H54 (cell line): ENCODE data around the gene TMEM205.
"Not testable (repeated sequence)": the region's sequence is repeated elsewhere in the genome, so short reads cannot be mapped to it uniquely, and the experiment has no call there.

ENCODE experiments used
- DNase-seq: peaks from one replicate; pipeline ENCODE4 v3.0.0; 2011; ENCODE audit warnings: low spot score, mixed read lengths; ENCODE audit not compliant: insufficient read length
- FAIRE-seq: peaks from 3 replicates; lab custom pipeline; 2011; peaks lifted over from hg19 to GRCh38; lab: Jason Lieb, UNC
- POLR2A ChIP-seq: IDR thresholded peaks from 2 replicates; pipeline ENCODE4 v1.6.1; 2011; ENCODE audit warnings: low read depth, mild to moderate bottlenecking, low read length

TMEM205 gene

GRCh38 chr19:11322269-11323024 lies 23.6 kb downstream of the TMEM205 start:
- no peak for FAIRE-seq
- no peak for DNase-seq
- no peak for TF ChIP-seq POLR2A

DNA sequence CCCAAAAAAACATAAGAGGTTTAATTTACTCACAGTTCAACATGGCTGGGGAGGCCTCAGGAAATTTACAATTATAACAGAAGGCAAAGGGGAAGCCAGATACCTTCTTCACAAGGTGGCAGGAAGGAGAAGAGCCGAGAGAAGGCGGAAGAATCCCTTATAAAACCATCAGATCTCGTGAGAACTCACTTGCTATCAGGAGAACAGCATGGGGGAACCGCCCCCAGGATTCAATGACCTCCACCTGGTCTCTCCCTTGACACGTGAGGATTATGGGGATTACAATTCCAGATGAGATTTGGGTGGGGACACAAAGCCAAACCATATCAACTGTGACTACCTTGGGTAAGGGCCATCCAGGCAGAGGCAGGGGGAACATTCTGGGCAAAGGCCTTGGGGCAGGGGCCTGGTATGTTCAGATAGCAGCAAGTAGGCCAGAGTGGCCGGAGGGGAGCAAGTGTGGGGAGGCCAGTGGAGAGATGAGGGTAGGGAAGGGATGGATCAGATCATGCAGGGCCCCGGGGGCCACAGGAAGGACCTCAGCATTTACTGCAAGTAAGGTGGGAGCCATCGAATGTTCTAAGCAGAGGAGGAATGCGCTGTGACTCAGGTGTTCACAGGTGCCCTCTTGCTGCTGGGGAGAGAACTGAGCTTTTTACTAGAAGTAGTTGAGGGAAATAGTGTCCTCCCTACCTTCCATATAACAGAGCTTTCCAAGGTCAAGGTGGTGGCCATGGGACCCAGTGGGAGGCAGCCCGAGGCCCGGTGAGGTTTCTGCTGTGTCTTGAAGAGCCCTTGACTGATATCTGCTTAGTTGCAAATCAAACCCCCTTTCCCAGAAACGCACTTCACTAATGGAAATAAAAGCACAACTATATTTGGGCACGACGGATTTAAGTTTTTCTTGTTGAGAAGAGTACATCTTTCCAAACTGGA lies 24.6 kb downstream of the TMEM205 start:
- no peak for FAIRE-seq
- no peak for TF ChIP-seq POLR2A
- no peak for DNase-seq

GRCh38 chr19:11320278-11320995 lies 25.6 kb downstream of the TMEM205 start:
- FAIRE-seq, DNase-seq: not testable (repeated sequence)

GRCh38 chr19:11306337-11306736 lies 39.7 kb downstream of the TMEM205 start:
- FAIRE-seq (no peak), DNase-seq (no peak)
- no peak for TF ChIP-seq POLR2A

GRCh38 chr19:11304936-11305335 lies 41.1 kb downstream of the TMEM205 start:
- TF ChIP-seq POLR2A, result no peak
- FAIRE-seq (no peak), DNase-seq (no peak)

GRCh38 chr19:11300811-11301120 lies 45.3 kb downstream of the TMEM205 start:
- no peak for FAIRE-seq
- DNase-seq, result no peak
- no peak for TF ChIP-seq POLR2A

GRCh38 chr19:11299946-11300810 lies 45.9 kb downstream of the TMEM205 start:
- DNase-seq (no peak), FAIRE-seq (no peak)
- no peak for TF ChIP-seq POLR2A

GRCh38 chr19:11296264-11296663 lies 49.8 kb downstream of the TMEM205 start:
- FAIRE-seq, result no peak
- no peak for DNase-seq
- TF ChIP-seq POLR2A, result no peak

- FAIRE-seq, result no peak
These were observed 50.3 kb downstream of the TMEM205 start, which contains the start of gene TSPAN16 for GRCh38 chr19:11295665-11296245. Gene TSPAN16 (plus strand): TSS chr19:11296160. CDS start chr19:11296298, 138 bp downstream.

DNA sequence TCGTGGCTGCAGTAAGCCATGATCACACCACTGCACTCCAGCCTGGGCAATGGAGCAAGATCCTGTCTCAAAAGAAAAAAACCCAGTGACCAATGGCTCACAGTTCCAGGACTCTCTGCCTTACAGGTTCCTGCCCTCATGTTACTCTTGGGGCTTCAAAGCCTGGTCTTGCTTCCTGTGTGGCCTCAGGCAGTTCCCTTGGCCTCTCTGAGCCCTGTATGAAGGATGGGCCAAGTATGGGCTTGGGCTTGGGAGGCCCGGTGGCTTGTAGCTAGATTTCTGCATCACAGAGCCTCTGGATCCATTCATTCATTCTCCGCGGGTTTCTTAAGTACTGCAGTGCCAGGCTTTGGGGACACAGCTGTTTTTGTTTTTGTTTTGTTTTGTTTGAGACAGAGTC lies 50.9 kb downstream of the TMEM205 start:
- no peak for DNase-seq
- no peak for FAIRE-seq
- TF ChIP-seq POLR2A, result no peak

More at GRCh38 chr19:11295665-11296245, 50.3 kb downstream of the TMEM205 start, which contains the start of gene TSPAN16:
- DNase-seq, result no peak
- TF ChIP-seq POLR2A, result no peak

- TF ChIP-seq POLR2A, result peak; percentile 32; the same call in 1 of the 2 replicates
- DNase-seq (peak; percentile 91), FAIRE-seq (peak; percentile 73)
These were observed 52.4 kb downstream of the TMEM205 start for GRCh38 chr19:11293433-11294389.
